ENCODE data around the gene ZRANB3. TPM values are rescaled to one million over a fixed set of nuclear protein-coding genes. Genes with fewer than 3 reads are reported as not detected.

Gene ZRANB3
- total RNA-seq, 3 donors from 2014 or later, result 4.9 to 7.3 (median 5.0) TPM

DNA sequence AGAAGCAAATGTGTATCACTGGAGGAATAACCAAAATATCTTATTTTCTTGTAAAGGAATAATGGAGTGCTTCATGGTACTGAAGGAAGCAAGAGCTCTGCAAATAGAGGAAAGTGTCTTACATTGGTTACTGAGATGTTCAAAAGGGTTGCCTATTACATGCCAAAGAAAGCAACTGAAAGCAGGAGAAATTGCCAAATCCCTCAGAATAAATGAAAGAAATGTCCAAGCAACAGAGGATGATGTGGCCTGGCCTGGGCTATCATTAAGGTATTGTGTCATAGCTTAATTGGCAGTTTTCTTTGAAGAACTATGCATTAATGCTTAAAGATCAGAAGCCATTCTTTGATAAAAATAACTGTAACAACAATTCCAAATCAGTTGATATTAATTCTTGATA is 305.2 kb downstream of the ZRANB3 start:
- no peaks in the 10 kb centered on the region for H3K9me3 ChIP-seq
- no peaks in the 10 kb centered on the region for H3K36me3 ChIP-seq (ENCODE audit: low read depth)
- H3K4me1 ChIP-seq (ENCODE audit: low read depth), result no peaks in the 10 kb centered on the region
- DNase-seq, result no peak
- TF ChIP-seq, protein P1, sequence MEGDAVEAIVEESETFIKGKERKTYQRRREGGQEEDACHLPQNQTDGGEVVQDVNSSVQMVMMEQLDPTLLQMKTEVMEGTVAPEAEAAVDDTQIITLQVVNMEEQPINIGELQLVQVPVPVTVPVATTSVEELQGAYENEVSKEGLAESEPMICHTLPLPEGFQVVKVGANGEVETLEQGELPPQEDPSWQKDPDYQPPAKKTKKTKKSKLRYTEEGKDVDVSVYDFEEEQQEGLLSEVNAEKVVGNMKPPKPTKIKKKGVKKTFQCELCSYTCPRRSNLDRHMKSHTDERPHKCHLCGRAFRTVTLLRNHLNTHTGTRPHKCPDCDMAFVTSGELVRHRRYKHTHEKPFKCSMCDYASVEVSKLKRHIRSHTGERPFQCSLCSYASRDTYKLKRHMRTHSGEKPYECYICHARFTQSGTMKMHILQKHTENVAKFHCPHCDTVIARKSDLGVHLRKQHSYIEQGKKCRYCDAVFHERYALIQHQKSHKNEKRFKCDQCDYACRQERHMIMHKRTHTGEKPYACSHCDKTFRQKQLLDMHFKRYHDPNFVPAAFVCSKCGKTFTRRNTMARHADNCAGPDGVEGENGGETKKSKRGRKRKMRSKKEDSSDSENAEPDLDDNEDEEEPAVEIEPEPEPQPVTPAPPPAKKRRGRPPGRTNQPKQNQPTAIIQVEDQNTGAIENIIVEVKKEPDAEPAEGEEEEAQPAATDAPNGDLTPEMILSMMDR (IDR thresholded peaks at IDR 0.05), result no peak
- H3K4me3 ChIP-seq, result no peak overlapping the region
- no peak for ATAC-seq
- intact Hi-C loops (cut with DNase I, micrococcal nuclease), result no loop called here

DNA sequence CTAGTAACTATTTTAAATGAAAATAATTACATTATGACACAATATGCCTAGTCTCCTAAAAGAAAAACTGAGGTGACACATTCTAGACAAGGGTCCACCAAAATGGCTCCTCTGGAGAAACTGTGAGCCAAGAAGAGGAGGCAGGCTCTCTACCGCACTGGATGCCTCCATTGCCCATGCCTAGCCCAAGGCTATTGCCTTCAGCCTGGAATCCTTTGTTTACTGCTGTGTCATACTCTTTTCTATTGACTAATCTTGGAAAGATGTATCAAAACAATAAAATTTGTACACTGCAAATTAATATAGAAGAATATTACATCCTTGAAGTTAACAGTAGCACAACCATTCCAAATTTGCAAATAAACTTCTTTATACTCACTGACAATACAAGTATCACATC is 311.8 kb downstream of the ZRANB3 start:
- Histone ChIP-seq H3K4me1 (ENCODE audit: low read depth) (no peaks in the 10 kb centered on the region), H3K36me3 (ENCODE audit: low read depth) (no peaks in the 10 kb centered on the region), H3K4me3 (no peak overlapping the region), H3K9me3 (no peaks in the 10 kb centered on the region)
- TF ChIP-seq, protein P1 (IDR thresholded peaks at IDR 0.05), result no peak
- intact Hi-C loops (cut with DNase I, micrococcal nuclease), result no loop called here
- no peak for ATAC-seq
- DNase-seq, result no peak

DNA sequence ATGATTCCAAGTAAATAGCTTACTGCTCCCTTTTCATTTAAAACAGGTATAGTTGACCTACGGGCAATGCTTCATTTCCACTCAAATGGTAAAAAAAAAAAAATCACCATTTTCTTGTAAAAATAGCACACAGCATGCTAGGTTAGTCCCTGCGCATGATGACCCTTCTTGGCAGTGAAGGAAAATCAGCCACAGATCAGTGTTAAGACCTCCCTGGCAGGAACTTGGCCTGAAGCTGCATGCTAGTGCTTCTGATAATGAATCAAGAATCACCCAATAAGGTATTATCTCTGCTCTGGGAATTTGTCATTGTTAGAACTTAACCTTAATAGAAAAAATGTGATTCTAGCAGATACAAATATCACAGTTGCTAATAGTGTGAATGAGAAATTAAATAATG is 312.6 kb downstream of the ZRANB3 start:
- Histone ChIP-seq H3K9me3 (no peaks in the 10 kb centered on the region), H3K4me1 (ENCODE audit: low read depth) (no peaks in the 10 kb centered on the region), H3K36me3 (ENCODE audit: low read depth) (no peaks in the 10 kb centered on the region), H3K4me3 (no peak overlapping the region)
- intact Hi-C loops (cut with DNase I, micrococcal nuclease), result no loop called here
- DNase-seq (no peak), ATAC-seq (no peak)
- TF ChIP-seq, protein P1 (IDR thresholded peaks at IDR 0.05), result no peak

DNA sequence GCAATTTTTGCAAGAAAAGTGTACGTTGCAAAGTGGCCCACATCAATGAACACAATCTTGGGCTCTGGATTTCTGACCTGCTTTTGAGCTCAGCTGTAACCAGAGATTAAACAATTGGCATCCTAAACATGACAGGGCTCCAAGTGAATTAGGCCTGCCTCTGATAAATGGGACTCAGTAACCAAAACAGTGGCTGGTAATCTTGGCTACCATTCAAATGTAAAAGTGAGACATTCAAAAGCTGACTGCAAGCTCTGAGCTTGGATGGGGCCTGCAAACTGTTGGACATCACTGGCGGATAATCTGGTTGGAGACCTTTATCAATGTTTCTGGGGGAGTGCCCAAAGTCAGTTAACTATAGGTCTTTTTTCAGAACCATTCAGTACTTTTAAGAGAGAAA is 318.3 kb downstream of the ZRANB3 start:
- intact Hi-C loops (cut with DNase I, micrococcal nuclease), result no loop called here

DNA sequence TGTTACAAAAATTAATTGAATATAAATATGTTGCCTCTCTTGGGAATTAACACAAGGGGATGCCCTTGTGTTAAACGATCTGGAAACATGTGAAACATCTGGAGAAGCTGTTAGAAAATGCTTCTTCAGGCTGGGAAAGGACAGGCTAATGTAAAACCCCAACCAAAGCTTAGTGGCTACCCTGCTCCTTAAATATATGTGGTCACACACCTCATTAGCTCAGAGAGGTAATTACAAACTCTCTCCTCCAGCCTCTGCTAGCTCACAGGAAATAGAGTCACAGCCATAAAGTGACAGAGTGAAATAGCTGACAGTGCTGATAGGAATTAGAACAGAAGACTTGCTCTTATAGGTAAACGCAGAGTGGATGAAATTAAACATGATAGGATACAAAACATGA is 323.0 kb downstream of the ZRANB3 start:
- DNase-seq, result no peak
- TF ChIP-seq, protein P1 (IDR thresholded peaks at IDR 0.05), result no peak

More for the DNA sequence above, 318.3 kb downstream of the ZRANB3 start:
- DNase-seq, result no peak
- Histone ChIP-seq H3K4me1 (ENCODE audit: low read depth) (no peaks in the 10 kb centered on the region), H3K4me3 (no peak overlapping the region), H3K9me3 (no peaks in the 10 kb centered on the region), H3K36me3 (ENCODE audit: low read depth) (no peaks in the 10 kb centered on the region)
- ATAC-seq, result no peak
- TF ChIP-seq, protein P1 (IDR thresholded peaks at IDR 0.05), result no peak

DNA sequence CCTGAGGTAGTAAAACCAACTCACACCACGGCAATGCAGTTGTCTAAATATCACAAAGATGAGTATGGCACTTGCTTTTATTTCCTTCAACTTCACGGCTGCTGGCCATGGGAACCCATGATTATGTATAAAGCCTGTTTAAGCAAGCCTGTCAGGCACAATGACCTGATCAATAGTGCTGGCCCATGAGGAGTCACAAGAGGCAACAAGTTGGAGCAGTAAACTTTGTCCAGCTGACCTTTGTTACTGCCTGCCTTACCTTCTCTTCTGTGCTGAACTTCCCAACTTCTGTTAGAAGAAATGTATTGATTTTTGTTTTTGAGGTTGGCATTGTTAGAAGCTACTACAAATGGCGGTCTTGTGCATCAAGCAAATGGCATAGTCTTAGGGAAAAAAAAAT is 327.1 kb downstream of the ZRANB3 start:
- no peak overlapping the region for H3K4me3 ChIP-seq
- intact Hi-C loops (cut with DNase I, micrococcal nuclease), result no loop called here
- ATAC-seq (no peak), DNase-seq (no peak)
- H3K36me3 ChIP-seq (ENCODE audit: low read depth), result no peaks in the 10 kb centered on the region
- no peaks in the 10 kb centered on the region for H3K4me1 ChIP-seq (ENCODE audit: low read depth)
- TF ChIP-seq, protein P1 (IDR thresholded peaks at IDR 0.05), result no peak
- no peaks in the 10 kb centered on the region for H3K9me3 ChIP-seq

More for the DNA sequence above, 323.0 kb downstream of the ZRANB3 start:
- ATAC-seq, result no peak
- Histone ChIP-seq H3K36me3 (ENCODE audit: low read depth) (no peaks in the 10 kb centered on the region), H3K9me3 (no peaks in the 10 kb centered on the region), H3K4me1 (ENCODE audit: low read depth) (no peaks in the 10 kb centered on the region), H3K4me3 (no peak overlapping the region)
- intact Hi-C loops (cut with DNase I, micrococcal nuclease), result no loop called here

All from mucosa of descending colon (tissue), 3 donors.